PC-9 (cell line): ENCODE measurements around the gene ERI3. TPM values are rescaled to one million over a fixed set of nuclear protein-coding genes. Genes with fewer than 3 reads are reported as not detected.

Experiments
- BruUV-seq: library from RNA; stranded (reverse); fragments of 400-500 nt; replicated peaks from 2 replicates; lab custom pipeline; 2021; lab: Mats Ljungman, UMichigan
- CTCF ChIA-PET: fragments of 300-600 bp; sonication (Branson Sonifier 250); formaldehyde crosslinking; loops from one replicate; lab custom pipeline; 2022; ENCODE audit warnings: antibody characterized with exemption; lab: Charles Lee
- POLR2A ChIA-PET: fragments of 300-600 bp; sonication (Branson Sonifier 250); formaldehyde crosslinking; loops from one replicate; lab custom pipeline; 2022; ENCODE audit warnings: antibody characterized with exemption; ENCODE audit not compliant: unreplicated experiment; lab: Charles Lee
- DNase-seq, 2 experiments: peaks; one replicate each; pipeline versions ENCODE4 v3.0.0 to v3.0.0-alpha.2; 2015 to 2022; ENCODE audit warnings: mixed read lengths in 1 of 2
- H2AFZ ChIP-seq: fragments of 200-600 bp; sonication (generic); 2 replicates; pipeline ENCODE4 v1.8.1; 2017; ENCODE audit warnings: antibody characterized with exemption
- H3F3A ChIP-seq: fragments of 200-600 bp; sonication (generic); 2 replicates; pipeline ENCODE4 v1.8.1; 2017; ENCODE audit warnings: antibody characterized with exemption, mild to moderate bottlenecking, low read depth; ENCODE audit not compliant: insufficient read depth
- H3K27ac ChIP-seq: fragments of 200-600 bp; sonication (generic); 2 replicates; pipeline ENCODE4 v1.6.1; 2016; ENCODE audit warnings: mixed run types
- H3K27me3 ChIP-seq: fragments of 200-600 bp; sonication (generic); 2 replicates; pipeline ENCODE4 v1.6.1; 2016; ENCODE audit warnings: low read depth, mixed run types; ENCODE audit not compliant: insufficient read depth
- H3K36me3 ChIP-seq: fragments of 200-600 bp; sonication (generic); 2 replicates; pipeline ENCODE4 v1.6.1; 2016; ENCODE audit warnings: low read depth, mixed run types
- H3K4me1 ChIP-seq: fragments of 200-600 bp; sonication (generic); replicated peaks from 2 replicates; pipeline ENCODE4 v1.6.1; 2016; ENCODE audit warnings: mixed run types; ENCODE audit not compliant: insufficient read depth
- H3K4me2 ChIP-seq: fragments of 200-600 bp; sonication (generic); 2 replicates; pipeline ENCODE4 v1.6.1; 2017; ENCODE audit warnings: mixed run types
- H3K4me3 ChIP-seq: fragments of 200-600 bp; sonication (generic); 2 replicates; pipeline ENCODE4 v1.6.1; 2016; ENCODE audit warnings: mixed run types
- H3K79me2 ChIP-seq: fragments of 200-600 bp; sonication (generic); 2 replicates; pipeline ENCODE4 v1.6.1; 2017; ENCODE audit warnings: low read depth, mixed run types
- H3K9me2 ChIP-seq: fragments of 200-600 bp; sonication (generic); 2 replicates; pipeline ENCODE4 v1.8.1; 2017; ENCODE audit warnings: mild to moderate bottlenecking; ENCODE audit not compliant: insufficient read depth
- H3K9me3 ChIP-seq: fragments of 200-600 bp; sonication (generic); 2 replicates; pipeline ENCODE4 v1.8.1; 2016; ENCODE audit warnings: low read depth; ENCODE audit not compliant: insufficient read depth
- H4K20me1 ChIP-seq: fragments of 200-600 bp; sonication (generic); 2 replicates; pipeline ENCODE4 v1.8.1; 2017; ENCODE audit not compliant: insufficient read depth
- EZH2 ChIP-seq: fragments of 200-600 bp; sonication (generic); IDR thresholded peaks from 2 replicates; pipeline ENCODE4 v1.8.0; 2017; ENCODE audit warnings: antibody characterized with exemption, low read depth
- intact Hi-C: fragments of 100-400 bp; cut with micrococcal nuclease; formaldehyde crosslinking; loops from one replicate; pipeline ENCODE4 v1.10.0; 2022; ENCODE audit not compliant: unreplicated experiment
- total RNA-seq: library from RNA; stranded (reverse); gene quantifications from 2 replicates; pipeline ENCODE4 v1.2.3, GENCODE V29; 2021
- TF ChIP-seq, protein P1 (sequence below): fragments of 200-600 bp; sonication (generic); conservative IDR thresholded peaks from 2 replicates; pipeline ENCODE4 v1.6.1; 2017; ENCODE audit warnings: mixed run types, antibody characterized with exemption, mild to moderate bottlenecking, moderate library complexity

The ERI3 gene
- total RNA-seq, 1 experiment from 2014 or later = 120 TPM

GRCh38 chr1:44200336-44200735 is 154.7 kb downstream of the ERI3 start:
- Histone ChIP-seq H3K27ac (no peak overlapping the region), H3K4me1 (no peaks in the 10 kb centered on the region), H3K9me3 (no peaks in the 10 kb centered on the region), H4K20me1 (no peaks in the 10 kb centered on the region), H2AFZ (no peak overlapping the region), H3K9me2 (no peaks in the 10 kb centered on the region), H3K4me2 (no peak overlapping the region), H3K36me3 (no peaks in the 10 kb centered on the region), H3K27me3 (no peaks in the 10 kb centered on the region), H3F3A (no peaks in the 10 kb centered on the region; the same call in 1 of the 2 replicates), H3K4me3 (no peak overlapping the region), H3K79me2 (no peaks in the 10 kb centered on the region)
- POLR2A ChIA-PET = no interaction called here
- intact Hi-C loops = no loop called here
- CTCF ChIA-PET = no interaction called here
- DNase-seq = no peak
- BruUV-seq = no TSS peak
- TF ChIP-seq, protein P1, sequence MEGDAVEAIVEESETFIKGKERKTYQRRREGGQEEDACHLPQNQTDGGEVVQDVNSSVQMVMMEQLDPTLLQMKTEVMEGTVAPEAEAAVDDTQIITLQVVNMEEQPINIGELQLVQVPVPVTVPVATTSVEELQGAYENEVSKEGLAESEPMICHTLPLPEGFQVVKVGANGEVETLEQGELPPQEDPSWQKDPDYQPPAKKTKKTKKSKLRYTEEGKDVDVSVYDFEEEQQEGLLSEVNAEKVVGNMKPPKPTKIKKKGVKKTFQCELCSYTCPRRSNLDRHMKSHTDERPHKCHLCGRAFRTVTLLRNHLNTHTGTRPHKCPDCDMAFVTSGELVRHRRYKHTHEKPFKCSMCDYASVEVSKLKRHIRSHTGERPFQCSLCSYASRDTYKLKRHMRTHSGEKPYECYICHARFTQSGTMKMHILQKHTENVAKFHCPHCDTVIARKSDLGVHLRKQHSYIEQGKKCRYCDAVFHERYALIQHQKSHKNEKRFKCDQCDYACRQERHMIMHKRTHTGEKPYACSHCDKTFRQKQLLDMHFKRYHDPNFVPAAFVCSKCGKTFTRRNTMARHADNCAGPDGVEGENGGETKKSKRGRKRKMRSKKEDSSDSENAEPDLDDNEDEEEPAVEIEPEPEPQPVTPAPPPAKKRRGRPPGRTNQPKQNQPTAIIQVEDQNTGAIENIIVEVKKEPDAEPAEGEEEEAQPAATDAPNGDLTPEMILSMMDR = no peak
- TF ChIP-seq EZH2 = no peak

DNA sequence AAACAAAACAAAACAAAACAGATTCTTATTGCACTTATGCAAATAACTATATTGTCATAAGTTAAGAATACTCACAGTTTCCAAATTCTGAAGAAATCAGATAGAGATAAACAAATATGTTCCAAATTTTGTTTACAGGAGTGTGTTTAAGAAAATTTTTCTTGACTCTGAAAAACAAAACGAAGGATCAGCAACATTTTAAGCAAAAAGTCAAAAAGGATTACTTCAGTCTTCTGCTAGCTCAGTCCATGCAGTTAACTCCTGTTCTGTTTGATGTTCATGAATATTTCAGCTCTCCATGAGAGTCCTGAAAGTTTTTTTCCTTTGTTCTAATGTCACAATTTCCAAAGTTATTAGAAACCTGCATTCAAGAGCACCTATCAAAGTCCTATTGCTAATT is 180.4 kb downstream of the ERI3 start:
- DNase-seq = no peak
- Histone ChIP-seq H3F3A (no peaks in the 10 kb centered on the region), H3K4me1 (no peaks in the 10 kb centered on the region), H3K27me3 (no peaks in the 10 kb centered on the region), H3K79me2 (no peaks in the 10 kb centered on the region), H3K9me3 (peaks cover 14% of the 10 kb centered on the region), H3K4me3 (no peak overlapping the region), H3K9me2 (no peaks in the 10 kb centered on the region), H3K27ac (no peak overlapping the region), H4K20me1 (no peaks in the 10 kb centered on the region), H3K36me3 (no peaks in the 10 kb centered on the region), H3K4me2 (no peak overlapping the region), H2AFZ (no peak overlapping the region)
- BruUV-seq = no TSS peak
- ChIA-PET POLR2A (no interaction called here), CTCF (no interaction called here)
- no peak for TF ChIP-seq EZH2
- TF ChIP-seq, protein P1 = no peak
- intact Hi-C loops = no loop called here

Other genes with a start within 250 kb of the ERI3 start
- gene KLF17, start 236.4 kb downstream of the ERI3 start, total RNA-seq = not detected in 2 replicates
- not detected in 2 replicates for gene KLF18, start 213.6 kb downstream of the ERI3 start, total RNA-seq
- 54.2 and 68.4 TPM in 2 replicates for gene DMAP1, start 141.8 kb downstream of the ERI3 start, total RNA-seq
- 82.9 and 86.3 TPM in 2 replicates for gene RNF220, start 50.0 kb upstream of the ERI3 start, total RNA-seq